Measurements from ENCODE around the gene KCNH2.
"Not testable (repeated sequence)": the region's sequence is repeated elsewhere in the genome, so short reads cannot be mapped to it uniquely, and the experiment has no call there.

Gene KCNH2

GRCh38 chr7:150978126-150978789, at the start of gene KCNH2:
Gene KCNH2, minus strand, starts transcription at chr7:150978321. Its CDS starts 408 bp downstream, at chr7:150977913.
- DNase-seq (ENCODE audit: low read depth), result no peak

GRCh38 chr7:151027728-151028130, 49.6 kb upstream of the KCNH2 start:
- DNase-seq (ENCODE audit: low read depth), result not testable (repeated sequence)

DNA sequence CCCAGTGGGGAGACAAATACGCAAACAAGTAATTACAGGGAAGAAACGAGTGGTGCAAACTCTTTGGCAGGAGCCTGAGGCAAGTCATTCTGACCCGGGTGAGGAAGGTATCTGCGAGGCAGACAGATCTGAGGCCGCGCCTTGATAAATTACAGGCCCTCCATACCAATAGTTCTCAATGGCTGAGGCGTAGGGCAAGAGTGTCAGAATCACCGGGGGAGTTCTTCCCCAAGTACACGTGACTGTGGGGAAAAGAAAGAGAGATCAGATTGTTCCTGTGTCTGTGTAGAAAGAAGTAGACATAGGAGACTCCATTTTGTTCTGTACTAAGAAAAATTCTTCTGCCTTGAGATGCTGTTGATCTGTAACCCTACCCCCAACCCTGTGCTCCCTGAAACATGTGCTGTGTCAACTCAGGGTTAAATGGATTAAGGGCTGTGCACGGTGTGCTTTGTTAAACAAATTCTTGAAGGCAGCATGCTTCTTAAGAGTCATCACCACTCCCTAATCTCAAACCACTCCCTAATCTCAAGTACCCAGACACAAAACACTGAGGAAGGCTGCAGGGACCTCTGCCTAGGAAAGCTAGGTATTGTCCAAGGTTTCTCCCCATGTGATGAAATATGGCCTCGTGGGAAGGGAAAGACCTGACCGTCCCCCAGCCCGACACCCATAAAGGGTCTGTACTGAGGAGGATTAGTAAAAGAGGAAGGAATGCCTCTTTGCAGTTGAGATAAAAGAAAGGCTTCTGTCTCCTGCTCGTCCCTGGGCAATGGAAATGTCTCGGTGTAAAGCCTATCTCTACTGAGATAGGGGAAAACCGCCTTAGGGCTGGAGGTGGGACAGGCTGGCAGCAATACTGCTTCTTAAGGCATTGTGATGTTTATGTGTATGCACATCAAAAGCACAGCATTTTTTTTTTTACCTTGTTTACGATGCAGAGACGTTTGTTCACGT, 48.9 kb upstream of the KCNH2 start:
- not testable (repeated sequence) for DNase-seq (ENCODE audit: low read depth)

DNA sequence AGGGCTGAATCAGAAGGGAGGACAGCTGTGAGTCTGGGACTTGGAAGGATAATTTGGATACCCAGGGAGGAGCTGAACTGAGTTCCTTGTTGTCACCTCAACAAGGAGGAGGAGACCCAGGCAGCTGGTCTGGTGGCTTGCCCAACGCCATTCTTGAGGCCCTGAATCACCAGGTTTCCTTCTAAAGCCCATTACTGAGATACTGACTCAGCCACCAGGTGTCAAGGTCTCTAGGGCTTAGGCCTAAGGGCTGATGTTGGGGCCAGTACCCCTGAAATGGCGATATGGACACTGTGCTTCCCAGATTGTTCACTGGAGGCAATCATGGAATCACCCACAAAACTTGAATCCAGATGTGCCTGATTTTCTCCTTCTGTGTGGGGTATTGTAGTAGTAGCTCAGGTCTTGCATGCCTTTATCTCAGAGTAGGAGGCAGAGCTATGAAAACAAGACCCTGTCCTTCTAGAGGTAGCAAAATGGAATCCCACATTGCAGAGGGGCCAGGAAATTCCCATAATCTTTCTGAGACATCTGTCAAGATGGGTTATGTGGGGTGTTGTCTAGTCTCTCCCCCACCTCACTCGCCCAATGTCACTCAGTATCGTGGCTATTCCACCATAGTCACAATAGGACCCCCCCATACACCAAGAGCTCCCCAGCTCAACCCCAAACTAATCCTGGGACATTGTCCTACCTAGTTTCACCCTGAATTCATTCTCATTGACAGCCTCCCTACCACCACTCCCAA, 48.0 kb upstream of the KCNH2 start:
- no peak for DNase-seq (ENCODE audit: low read depth)

- no peak for DNase-seq (ENCODE audit: low read depth)
These were observed 46.4 kb upstream of the KCNH2 start, which contains the start of gene ATG9B for GRCh38 chr7:151024435-151025056. Gene ATG9B, minus strand, starts transcription at chr7:151024494. Its CDS starts 71 bp downstream, at chr7:151024423.

DNA sequence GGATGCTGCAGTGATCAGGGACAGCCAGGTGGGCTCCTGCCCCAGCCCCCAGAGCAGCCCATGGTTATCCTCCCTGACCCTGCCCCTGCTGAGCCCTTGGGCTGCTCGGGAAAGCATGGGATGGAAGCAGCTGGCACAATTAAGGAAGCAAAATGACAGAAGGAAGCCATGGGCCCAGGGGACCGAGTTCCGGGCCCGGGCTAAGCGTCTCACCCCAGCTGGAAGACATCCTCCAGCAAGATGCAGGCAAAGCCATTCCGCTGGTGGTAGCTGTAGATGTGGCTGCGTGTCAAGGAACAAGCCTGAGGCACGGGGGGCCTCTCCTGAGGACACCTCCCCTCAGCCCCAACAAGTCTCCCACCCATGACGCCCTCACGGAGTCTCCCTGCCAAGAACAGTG, 45.1 kb upstream of the KCNH2 start:
- DNase-seq (ENCODE audit: low read depth), result no peak

- no peak for DNase-seq (ENCODE audit: low read depth)
These were observed 42.1 kb upstream of the KCNH2 start for GRCh38 chr7:151020231-151020630.

DNA sequence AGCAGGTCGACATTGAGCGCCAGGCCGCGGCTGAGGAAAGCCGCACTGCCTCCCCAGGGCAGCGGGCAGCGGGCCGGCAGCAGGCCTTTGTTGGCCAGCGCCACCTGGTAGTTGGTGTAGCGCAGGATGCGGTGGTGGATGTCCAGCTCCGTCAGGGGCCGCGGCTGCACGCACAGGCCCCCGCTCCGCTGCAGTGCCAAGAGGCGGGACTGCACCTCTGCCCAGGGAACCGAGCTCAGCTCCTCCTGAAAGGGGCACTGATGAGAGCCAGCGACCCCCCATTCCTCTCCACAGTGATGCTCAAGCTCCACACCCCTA, 41.0 kb upstream of the KCNH2 start:
- DNase-seq (ENCODE audit: low read depth), result no peak

- no peak for DNase-seq (ENCODE audit: low read depth)
These were observed 40.5 kb upstream of the KCNH2 start for GRCh38 chr7:151018421-151019129.

GRCh38 chr7:151017953-151018420, 39.9 kb upstream of the KCNH2 start:
- peak; percentile 79 for DNase-seq (ENCODE audit: low read depth)

DNA sequence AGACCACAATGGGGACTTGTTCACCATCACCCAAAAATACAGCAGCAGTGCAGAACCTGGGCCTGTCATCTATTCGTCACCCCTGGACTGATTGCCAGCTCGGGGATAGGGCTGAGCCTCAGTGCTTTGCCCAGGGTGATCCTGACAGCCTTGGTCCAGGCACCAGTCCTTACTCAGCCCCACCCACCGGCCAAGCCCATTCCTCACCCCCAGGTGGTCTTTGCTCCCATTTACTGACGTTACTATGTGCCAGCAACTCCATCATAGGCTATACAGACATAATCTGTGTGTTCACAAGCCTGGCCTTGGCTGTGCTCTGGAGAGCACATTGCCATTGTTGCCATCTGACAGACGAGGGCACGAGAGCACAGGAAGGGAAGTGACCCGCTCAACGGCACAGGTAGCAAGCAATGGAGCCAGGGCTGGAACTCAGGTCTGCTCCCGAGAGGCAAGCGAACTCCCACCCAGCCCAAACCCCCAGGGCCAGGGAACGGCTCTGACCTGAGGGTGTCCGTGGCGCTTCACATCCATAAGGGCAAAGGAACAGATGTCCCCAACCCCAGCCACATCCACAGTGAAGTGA, 39.3 kb upstream of the KCNH2 start:
- no peak for DNase-seq (ENCODE audit: low read depth)

DNA sequence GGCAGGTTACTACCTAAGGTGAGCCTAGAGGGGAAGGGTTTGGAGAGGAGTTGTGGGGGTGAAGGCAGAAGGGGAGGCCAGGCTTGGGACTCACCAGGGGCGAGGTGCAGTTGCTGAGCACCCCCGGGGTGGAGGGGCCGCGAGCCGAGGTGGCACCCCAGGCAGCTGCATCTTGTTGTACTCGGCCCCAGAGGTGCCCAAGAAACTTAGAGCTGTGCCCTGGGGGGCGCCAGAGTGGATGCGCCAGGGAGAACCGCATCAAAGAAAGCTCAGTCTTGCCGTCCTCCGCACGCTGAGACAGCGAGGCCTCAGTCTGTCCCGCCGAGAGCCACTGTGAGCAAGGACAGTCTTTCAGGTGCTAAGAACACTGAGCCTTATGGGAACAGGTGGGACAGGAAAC, 38.8 kb upstream of the KCNH2 start:
- DNase-seq (ENCODE audit: low read depth), result no peak

DNA sequence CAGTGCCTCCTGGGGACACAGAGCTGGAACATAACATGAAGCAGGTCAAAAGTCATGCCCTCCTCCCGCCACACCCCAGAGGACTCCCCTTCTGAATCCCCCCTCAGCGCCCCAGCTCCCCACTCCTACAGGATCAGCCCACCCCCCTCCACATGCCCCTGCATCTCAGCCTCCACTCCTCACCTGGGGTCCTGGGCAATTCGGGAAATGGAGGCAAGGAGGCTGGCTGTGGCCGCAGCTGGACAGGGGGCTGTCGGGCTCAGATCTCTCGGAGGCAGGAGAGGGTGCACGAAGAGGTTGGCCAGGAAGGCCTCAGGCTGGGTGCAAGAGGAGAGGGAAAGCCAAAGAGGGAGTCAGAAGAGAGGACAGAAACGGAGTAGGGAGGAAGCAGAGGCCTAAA, 38.4 kb upstream of the KCNH2 start:
- no peak for DNase-seq (ENCODE audit: low read depth)

DNA sequence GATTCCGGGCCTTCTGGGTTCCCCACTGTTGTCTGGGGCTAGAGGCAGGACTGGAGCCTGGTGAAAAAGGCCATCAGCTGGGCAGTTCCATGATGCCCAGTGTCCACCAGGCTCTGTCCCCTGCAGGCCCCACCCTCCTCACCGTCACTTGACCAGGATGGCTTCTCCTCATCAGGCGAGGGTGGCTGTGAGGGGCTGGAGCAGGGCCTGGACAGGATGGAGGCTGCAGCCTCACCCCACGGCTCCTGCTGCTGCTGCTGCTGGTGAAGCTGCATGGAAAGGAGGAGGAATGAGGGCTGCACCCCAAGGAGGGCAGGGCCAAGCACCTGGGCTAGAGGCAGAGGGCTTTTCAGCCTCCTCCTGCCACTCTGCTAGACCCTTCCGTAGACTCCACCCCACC, 37.8 kb upstream of the KCNH2 start:
- DNase-seq (ENCODE audit: low read depth), result no peak

DNA sequence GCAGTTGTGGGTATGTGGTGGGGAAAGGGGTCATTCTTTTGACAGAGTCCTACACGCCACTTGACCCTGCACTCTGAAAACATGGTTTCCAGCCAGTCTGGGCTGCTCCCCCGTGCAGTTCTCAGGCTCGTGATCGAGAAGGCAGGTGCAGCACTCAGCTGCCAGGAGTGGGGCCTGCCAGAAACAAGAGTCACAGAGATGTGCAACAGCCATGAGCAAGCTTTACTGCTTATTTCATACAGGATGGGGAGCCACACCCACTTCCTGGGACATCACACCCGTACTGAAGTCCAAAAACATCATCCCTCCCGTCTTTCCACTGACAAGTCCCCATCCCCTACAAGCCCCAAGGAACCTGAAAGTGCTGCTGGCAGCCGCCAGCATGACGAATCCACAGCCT, 36.8 kb upstream of the KCNH2 start:
- DNase-seq (ENCODE audit: low read depth), result no peak

DNA sequence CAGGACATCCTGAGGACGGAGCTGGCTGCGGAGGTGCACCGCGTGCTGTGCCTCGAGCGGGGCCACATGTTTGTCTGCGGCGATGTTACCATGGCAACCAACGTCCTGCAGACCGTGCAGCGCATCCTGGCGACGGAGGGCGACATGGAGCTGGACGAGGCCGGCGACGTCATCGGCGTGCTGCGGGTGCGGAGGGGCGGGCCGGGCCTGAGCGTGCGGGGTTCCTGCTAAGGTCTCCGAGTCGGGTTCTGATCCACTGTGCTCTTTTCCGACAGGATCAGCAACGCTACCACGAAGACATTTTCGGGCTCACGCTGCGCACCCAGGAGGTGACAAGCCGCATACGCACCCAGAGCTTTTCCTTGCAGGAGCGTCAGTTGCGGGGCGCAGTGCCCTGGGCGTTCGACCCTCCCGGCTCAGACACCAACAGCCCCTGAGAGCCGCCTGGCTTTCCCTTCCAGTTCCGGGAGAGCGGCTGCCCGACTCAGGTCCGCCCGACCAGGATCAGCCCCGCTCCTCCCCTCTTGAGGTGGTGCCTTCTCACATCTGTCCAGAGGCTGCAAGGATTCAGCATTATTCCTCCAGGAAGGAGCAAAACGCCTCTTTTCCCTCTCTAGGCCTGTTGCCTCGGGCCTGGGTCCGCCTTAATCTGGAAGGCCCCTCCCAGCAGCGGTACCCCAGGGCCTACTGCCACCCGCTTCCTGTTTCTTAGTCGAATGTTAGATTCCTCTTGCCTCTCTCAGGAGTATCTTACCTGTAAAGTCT, 35.8 kb upstream of the KCNH2 start:
- DNase-seq (ENCODE audit: low read depth), result peak; percentile 71

DNA sequence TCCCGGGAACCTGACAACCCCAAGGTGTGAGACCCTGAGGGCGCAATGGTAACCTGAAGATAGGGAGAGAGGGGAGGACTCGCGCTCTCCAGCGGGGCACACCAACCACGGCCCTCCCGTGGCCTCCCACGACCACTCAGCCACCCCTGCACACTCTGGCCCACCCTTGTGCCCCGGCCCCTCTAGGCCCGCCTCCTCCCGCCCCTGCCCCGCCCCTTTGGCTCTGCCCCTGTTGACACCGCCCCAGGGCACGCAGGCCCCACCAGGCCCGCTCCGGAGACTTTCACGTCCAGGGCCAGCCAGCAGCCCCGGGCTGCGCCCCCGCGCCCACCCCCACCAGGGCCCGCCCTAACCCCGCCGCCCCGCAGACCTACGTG, 35.2 kb upstream of the KCNH2 start:
- DNase-seq (ENCODE audit: low read depth), result no peak

DNA sequence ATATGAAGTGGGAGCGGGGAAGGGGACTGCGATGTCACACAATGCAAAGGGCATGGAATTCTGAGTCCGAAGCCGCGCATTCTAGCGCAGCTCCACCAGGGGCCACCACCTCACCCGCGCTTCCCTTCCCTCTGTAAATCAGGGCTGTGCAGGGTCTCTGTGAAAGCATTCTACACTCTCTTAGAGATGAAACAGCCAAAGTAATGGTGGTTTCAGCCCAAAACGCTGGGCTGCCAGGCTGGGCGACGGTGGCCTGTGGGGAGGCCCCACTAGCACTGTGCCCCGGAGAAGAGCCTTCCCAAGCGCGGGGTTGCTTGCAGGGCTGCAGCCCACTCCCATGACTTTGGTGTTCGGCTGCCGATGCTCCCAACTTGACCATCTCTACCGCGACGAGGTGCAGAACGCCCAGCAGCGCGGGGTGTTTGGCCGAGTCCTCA, 34.8 kb upstream of the KCNH2 start:
- DNase-seq (ENCODE audit: low read depth), result no peak

GRCh38 chr7:151012031-151012692, 34.0 kb upstream of the KCNH2 start:
- no peak for DNase-seq (ENCODE audit: low read depth)

DNA sequence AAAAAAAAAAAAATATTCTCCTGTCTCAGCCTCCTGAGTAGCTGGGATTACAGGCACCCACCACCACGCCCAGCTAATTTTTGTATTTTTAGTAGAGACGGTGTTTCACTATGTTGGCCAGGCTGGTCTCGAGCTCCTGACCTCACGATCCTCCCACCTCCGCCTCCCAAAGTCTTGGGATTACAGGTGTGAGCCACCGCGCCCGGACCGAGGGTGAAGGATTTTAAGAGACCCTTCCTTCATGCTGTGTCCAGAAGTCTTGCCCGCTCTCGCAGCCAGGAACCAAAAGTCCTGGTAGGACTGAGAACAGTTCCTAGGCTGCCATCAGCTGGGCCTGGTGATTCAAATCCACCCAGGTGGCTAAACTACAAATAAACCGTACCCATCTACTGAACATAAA, 33.5 kb upstream of the KCNH2 start:
- not testable (repeated sequence) for DNase-seq (ENCODE audit: low read depth)
